K562 (cell line): Measurements from ENCODE around the gene PTBP3. TPM values are rescaled to one million over a fixed set of nuclear protein-coding genes. Genes with fewer than 3 reads are reported as not detected.

Experiments
- ESRRA ChIP-seq: fragments of 450-650 bp; IDR thresholded peaks from 2 replicates; pipeline ENCODE4 v1.6.1; 2014; ENCODE audit warnings: low read depth, mild to moderate bottlenecking, moderate library complexity, borderline replicate concordance
- ETV5 ChIP-seq: sonication (generic); formaldehyde crosslinking; IDR thresholded peaks from 2 replicates; pipeline ENCODE4 v1.4.0; 2020; ENCODE audit warnings: low read depth, mild to moderate bottlenecking, missing genetic modification reagents
- FOXK1 ChIP-seq: sonication (generic); formaldehyde crosslinking; IDR thresholded peaks from 2 replicates; pipeline ENCODE4 v1.8.0; 2022; ENCODE audit warnings: missing genetic modification reagents, mild to moderate bottlenecking, borderline replicate concordance
- POLR3G ChIP-seq: IDR thresholded peaks from 2 replicates; pipeline ENCODE4 v1.6.1; 2011; ENCODE audit not compliant: insufficient read length, insufficient replicate concordance; ENCODE audit errors: extremely low read depth
- RBM15 ChIP-seq: fragments of 200-400 bp; formaldehyde crosslinking; IDR thresholded peaks from 2 replicates; pipeline ENCODE4 v1.6.1; 2018; ENCODE audit warnings: mild to moderate bottlenecking, low read length, moderate library complexity; ENCODE audit not compliant: insufficient read depth
- RHOXF2B ChIP-seq: fragments of 250-450 bp; sonication (Bioruptor Pico); conservative IDR thresholded peaks from 2 replicates; pipeline ENCODE4 v1.5.1; 2021
- SOX6 ChIP-seq: fragments of 450-650 bp; IDR thresholded peaks from 2 replicates; pipeline ENCODE4 v1.6.1; 2014; ENCODE audit warnings: mild to moderate bottlenecking
- ZC3H11A ChIP-seq: IDR thresholded peaks from 2 replicates; pipeline ENCODE4 v1.6.1; 2012; ENCODE audit warnings: low read depth, low read length, improper control_type of control experiment
- ZNF583 ChIP-seq: fragments of 250-450 bp; sonication (Bioruptor Pico); IDR thresholded peaks from 2 replicates; pipeline ENCODE4 v1.4.0; 2020
- polyA plus RNA-seq, 8 experiments: library from polyadenylated mRNA; depleted of rRNA in 4 of 8; stranded (reverse) in 5 of 8; unstranded in 3 of 8; fragments of >200 nt; fragmentation: Nextera tagmentation in 2 of 8; fragmentation: Illumina TruSeq in 1 of 8; extraction: Ambion mirVana in 2 of 8; extraction: Trizol in 1 of 8; gene quantifications; 2 replicates each; pipeline versions ENCODE4 v1.2.1 to v1.2.3, GENCODE V29; 2011 to 2014; ENCODE audit warnings: inconsistent platforms in 1 of 8, missing spikeins in 1 of 8
- total RNA-seq, 7 experiments: library from RNA; depleted of rRNA in 6 of 7; stranded (reverse); fragments of >200 nt in 6 of 7; fragmentation: Illumina TruSeq in 2 of 7; extraction: Trizol in 2 of 7; gene quantifications; 2 replicates each; pipeline versions ENCODE4 v1.2.1 to v1.2.3, GENCODE V29; 2011 to 2021; ENCODE audit warnings: low replicate concordance in 1 of 7
- TF ChIP-seq, protein P1 (sequence below): fragments of 250-450 bp; sonication (Bioruptor Pico); IDR thresholded peaks from 2 replicates; pipeline ENCODE4 v1.8.0; 2021; ENCODE audit warnings: mild to moderate bottlenecking, moderate library complexity
- TF ChIP-seq, protein P2 (sequence below): sonication (generic); formaldehyde crosslinking; IDR thresholded peaks from 2 replicates; pipeline ENCODE4 v1.8.0; 2022; ENCODE audit warnings: missing genetic modification reagents, mild to moderate bottlenecking, borderline replicate concordance
- TF ChIP-seq, protein P3 (sequence below): sonication (generic); formaldehyde crosslinking; IDR thresholded peaks from 2 replicates; pipeline ENCODE4 v1.8.1; 2023; ENCODE audit warnings: mild to moderate bottlenecking, missing genetic modification reagents
- TF ChIP-seq, protein P4 (sequence below), 2 experiments: fragments of 450-650 bp; formaldehyde crosslinking in 1 of 2; IDR thresholded peaks; 2 replicates each; pipeline versions ENCODE4 v1.4.0 to v1.6.1; 2014 to 2020; ENCODE audit warnings: mild to moderate bottlenecking in 2 of 2, borderline replicate concordance in 1 of 2, low read depth in 1 of 2

The PTBP3 gene
- total and polyA plus RNA-seq, 9 of the 15 experiments (the other 6 are each of a cell fraction or from before 2014, with no cell fraction given) = 22.4 to 132 (median 68.0) TPM

DNA sequence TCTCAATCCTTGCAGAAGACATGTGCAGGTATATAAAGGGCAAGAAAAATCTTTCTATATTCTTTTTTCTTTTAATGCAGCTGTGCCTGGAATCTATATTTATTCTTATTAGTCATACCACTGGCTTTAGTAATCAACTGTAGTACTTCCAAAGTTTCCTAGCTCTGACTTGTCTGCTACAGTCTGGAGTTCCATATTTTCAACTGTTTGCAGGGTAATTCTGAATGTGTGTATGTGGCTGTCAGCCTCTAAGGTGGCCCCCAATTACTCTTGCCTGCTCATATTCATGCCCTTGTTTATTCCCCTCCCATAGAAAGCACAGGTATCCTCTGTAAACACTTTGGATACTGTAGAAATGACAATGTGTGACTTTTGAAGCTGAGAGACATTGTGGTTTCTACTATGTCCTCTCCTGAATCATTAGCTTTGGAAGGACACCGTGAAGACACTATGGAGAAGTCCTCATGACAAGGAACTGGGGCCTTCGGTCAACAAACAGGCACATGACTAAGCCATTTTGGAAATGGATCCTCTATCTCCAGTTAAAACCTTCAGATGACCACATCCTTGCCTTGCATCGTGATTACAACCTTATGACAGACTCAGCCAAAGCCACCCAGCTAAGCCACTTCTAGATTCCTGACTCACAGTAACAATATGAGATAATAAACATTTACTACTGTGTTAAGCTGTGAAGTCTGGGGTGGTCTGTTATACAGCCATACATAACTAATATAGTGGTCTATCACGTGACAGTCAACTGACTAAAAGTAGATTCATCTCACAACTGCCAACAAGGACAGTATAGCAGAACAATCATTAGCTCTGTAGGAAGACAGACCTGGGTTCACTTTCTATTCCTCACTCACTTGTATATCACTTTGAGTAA is 108.8 kb downstream of the PTBP3 start (continued):
- TF ChIP-seq, protein P1, sequence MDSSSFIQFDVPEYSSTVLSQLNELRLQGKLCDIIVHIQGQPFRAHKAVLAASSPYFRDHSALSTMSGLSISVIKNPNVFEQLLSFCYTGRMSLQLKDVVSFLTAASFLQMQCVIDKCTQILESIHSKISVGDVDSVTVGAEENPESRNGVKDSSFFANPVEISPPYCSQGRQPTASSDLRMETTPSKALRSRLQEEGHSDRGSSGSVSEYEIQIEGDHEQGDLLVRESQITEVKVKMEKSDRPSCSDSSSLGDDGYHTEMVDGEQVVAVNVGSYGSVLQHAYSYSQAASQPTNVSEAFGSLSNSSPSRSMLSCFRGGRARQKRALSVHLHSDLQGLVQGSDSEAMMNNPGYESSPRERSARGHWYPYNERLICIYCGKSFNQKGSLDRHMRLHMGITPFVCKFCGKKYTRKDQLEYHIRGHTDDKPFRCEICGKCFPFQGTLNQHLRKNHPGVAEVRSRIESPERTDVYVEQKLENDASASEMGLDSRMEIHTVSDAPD (CRISPR knock-in tag) = no peak
- TF ChIP-seq POLR3G (no peak), RBM15 (no peak), ZC3H11A (no peak), ETV5 (CRISPR knock-in tag) (peak; percentile 67; the same call in 1 of the 2 replicates), ZNF583 (CRISPR knock-in tag) (peak; percentile 83), RHOXF2B (CRISPR knock-in tag) (no peak), SOX6 (peak; percentile 80; the same call in 1 of the 2 replicates), FOXK1 (CRISPR knock-in tag) (no peak), ESRRA (peak; percentile 77; the same call in 1 of the 2 replicates)
- TF ChIP-seq, protein P2, sequence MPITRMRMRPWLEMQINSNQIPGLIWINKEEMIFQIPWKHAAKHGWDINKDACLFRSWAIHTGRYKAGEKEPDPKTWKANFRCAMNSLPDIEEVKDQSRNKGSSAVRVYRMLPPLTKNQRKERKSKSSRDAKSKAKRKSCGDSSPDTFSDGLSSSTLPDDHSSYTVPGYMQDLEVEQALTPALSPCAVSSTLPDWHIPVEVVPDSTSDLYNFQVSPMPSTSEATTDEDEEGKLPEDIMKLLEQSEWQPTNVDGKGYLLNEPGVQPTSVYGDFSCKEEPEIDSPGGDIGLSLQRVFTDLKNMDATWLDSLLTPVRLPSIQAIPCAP (CRISPR knock-in tag) = no peak
- TF ChIP-seq, protein P3, sequence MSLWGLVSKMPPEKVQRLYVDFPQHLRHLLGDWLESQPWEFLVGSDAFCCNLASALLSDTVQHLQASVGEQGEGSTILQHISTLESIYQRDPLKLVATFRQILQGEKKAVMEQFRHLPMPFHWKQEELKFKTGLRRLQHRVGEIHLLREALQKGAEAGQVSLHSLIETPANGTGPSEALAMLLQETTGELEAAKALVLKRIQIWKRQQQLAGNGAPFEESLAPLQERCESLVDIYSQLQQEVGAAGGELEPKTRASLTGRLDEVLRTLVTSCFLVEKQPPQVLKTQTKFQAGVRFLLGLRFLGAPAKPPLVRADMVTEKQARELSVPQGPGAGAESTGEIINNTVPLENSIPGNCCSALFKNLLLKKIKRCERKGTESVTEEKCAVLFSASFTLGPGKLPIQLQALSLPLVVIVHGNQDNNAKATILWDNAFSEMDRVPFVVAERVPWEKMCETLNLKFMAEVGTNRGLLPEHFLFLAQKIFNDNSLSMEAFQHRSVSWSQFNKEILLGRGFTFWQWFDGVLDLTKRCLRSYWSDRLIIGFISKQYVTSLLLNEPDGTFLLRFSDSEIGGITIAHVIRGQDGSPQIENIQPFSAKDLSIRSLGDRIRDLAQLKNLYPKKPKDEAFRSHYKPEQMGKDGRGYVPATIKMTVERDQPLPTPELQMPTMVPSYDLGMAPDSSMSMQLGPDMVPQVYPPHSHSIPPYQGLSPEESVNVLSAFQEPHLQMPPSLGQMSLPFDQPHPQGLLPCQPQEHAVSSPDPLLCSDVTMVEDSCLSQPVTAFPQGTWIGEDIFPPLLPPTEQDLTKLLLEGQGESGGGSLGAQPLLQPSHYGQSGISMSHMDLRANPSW (CRISPR knock-in tag) = no peak; the same call in 1 of the 2 replicates
- TF ChIP-seq, protein P4, sequence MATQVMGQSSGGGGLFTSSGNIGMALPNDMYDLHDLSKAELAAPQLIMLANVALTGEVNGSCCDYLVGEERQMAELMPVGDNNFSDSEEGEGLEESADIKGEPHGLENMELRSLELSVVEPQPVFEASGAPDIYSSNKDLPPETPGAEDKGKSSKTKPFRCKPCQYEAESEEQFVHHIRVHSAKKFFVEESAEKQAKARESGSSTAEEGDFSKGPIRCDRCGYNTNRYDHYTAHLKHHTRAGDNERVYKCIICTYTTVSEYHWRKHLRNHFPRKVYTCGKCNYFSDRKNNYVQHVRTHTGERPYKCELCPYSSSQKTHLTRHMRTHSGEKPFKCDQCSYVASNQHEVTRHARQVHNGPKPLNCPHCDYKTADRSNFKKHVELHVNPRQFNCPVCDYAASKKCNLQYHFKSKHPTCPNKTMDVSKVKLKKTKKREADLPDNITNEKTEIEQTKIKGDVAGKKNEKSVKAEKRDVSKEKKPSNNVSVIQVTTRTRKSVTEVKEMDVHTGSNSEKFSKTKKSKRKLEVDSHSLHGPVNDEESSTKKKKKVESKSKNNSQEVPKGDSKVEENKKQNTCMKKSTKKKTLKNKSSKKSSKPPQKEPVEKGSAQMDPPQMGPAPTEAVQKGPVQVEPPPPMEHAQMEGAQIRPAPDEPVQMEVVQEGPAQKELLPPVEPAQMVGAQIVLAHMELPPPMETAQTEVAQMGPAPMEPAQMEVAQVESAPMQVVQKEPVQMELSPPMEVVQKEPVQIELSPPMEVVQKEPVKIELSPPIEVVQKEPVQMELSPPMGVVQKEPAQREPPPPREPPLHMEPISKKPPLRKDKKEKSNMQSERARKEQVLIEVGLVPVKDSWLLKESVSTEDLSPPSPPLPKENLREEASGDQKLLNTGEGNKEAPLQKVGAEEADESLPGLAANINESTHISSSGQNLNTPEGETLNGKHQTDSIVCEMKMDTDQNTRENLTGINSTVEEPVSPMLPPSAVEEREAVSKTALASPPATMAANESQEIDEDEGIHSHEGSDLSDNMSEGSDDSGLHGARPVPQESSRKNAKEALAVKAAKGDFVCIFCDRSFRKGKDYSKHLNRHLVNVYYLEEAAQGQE (IDR thresholded peaks at IDR 0.05; ENCODE audit: borderline replicate concordance) = peak; percentile 34; the same call in 1 of the 2 replicates
- TF ChIP-seq, protein P4 (CRISPR knock-in tag; IDR thresholded peaks at IDR 0.05; ENCODE audit: low read depth) = peak; percentile 72; the same call in 1 of the 2 replicates
